Cerebellar nuclear complex (tissue), 1 donor: Measurements from ENCODE around the gene SFI1.
A peak's percentile ranks its signal among the peaks of the same experiment; 100 is the strongest.
"Not testable (repeated sequence)": the region's sequence is repeated elsewhere in the genome, so short reads cannot be mapped to it uniquely, and the experiment has no call there.

Experiments
- DNase-seq, 2 experiments: peaks; one replicate each; lab custom pipeline; 2025; lab: John Stamatoyannopoulos, UW

SFI1 gene, protein sequence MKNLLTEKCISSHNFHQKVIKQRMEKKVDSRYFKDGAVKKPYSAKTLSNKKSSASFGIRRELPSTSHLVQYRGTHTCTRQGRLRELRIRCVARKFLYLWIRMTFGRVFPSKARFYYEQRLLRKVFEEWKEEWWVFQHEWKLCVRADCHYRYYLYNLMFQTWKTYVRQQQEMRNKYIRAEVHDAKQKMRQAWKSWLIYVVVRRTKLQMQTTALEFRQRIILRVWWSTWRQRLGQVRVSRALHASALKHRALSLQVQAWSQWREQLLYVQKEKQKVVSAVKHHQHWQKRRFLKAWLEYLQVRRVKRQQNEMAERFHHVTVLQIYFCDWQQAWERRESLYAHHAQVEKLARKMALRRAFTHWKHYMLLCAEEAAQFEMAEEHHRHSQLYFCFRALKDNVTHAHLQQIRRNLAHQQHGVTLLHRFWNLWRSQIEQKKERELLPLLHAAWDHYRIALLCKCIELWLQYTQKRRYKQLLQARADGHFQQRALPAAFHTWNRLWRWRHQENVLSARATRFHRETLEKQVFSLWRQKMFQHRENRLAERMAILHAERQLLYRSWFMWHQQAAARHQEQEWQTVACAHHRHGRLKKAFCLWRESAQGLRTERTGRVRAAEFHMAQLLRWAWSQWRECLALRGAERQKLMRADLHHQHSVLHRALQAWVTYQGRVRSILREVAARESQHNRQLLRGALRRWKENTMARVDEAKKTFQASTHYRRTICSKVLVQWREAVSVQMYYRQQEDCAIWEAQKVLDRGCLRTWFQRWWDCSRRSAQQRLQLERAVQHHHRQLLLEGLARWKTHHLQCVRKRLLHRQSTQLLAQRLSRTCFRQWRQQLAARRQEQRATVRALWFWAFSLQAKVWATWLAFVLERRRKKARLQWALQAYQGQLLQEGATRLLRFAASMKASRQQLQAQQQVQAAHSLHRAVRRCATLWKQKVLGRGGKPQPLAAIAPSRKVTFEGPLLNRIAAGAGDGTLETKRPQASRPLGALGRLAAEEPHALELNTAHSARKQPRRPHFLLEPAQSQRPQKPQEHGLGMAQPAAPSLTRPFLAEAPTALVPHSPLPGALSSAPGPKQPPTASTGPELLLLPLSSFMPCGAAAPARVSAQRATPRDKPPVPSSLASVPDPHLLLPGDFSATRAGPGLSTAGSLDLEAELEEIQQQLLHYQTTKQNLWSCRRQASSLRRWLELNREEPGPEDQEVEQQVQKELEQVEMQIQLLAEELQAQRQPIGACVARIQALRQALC

DNA sequence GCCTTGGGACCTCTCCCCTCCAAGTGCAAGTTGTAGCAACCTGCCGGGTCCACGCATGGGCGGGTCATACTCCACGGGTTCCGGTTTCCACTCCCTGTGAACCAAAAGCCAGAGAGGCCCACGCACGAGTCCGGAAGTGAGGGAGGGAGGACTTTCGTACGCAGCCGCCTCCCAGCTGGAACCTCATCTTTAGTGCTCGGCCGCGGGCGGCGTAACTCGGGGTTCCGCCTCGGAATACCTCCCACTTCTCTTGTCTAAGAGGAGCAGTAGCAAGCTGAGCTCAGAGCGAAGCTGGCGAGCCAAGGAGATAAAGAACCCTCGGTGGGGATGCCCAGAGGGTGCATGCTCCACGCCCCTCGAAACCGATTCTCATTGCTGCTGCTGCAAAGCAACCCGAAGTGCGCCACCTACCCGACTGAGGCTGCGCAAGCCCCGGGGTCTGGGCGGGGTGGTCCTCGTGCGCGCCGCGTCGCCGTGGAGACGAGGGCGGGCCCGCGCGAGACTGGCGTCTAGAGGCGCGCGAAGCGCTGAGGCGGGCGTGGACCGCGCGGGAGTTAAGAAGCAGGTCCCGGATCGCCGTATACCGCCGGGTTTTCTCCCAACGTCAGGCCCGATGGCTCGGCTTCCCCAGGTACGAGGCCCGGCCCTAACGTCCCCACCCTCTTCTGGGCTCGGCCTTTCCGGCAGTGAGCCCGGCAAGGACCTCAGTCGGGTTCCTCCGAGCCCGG, at the start of gene SFI1:
Gene SFI1 (plus strand): TSS at position 530 of the 728 bp plus-strand sequence. CDS start 11,749 bp downstream, outside the sequence.
- peak; percentile 5 to 72 for DNase-seq

DNA sequence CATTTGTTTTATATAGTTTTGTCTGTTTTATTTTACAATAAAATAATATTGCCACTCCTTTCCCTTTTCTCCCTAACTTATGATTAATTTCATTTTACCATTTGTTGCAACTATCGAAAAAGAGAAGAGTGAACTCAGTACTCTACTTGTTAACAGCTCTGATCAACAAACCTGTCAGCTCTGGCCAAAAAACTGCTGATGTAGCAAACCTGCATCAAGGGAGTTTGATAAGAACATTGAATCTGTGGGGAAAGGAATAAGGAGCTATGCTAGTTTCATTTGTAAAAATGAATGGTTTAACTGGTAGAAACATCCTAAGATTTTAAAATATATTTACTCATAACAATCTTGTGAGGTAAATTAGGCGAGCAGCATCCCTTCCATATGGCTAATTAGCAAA, 49.6 kb upstream of the SFI1 start:
- no peak for DNase-seq

DNA sequence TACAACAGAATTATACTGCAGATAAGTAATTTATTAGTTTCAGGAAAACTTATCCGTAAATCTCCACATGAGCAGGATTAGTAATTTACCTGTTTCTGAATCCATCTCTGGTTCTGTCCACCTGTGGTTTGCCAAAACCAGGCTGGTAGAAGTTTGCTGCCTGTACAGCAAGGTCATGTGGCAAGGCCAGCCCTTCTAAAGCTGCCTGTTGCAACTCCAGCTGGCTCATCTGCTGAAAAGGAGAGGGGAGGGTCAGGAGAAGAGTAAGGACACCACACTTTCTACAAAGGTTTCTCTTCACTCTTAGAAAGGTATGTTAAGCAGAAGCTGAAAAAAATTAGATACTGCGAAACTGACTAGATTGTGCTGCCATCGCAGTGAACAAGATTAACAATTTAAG, 49.0 kb upstream of the SFI1 start:
- DNase-seq: no peak

DNA sequence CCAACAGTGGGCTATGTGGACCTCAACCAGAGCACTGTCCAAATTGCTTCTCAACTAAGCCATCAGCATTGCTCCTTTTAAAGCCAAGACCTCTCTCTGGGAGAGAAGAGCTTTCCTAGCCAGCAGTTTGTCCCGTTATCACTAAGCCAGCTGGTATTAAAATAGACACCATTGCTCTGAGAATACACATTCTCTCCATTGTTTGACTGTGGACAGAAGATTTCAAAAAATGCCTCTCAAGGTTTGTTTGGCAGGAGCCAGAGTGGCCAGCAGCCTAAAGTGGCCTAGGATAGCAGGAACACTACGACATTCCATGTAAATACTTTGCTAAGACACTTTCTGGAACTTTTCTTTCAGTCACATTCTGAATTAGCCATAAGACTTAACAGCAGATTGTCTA, 48.0 kb upstream of the SFI1 start:
- no peak for DNase-seq

DNA sequence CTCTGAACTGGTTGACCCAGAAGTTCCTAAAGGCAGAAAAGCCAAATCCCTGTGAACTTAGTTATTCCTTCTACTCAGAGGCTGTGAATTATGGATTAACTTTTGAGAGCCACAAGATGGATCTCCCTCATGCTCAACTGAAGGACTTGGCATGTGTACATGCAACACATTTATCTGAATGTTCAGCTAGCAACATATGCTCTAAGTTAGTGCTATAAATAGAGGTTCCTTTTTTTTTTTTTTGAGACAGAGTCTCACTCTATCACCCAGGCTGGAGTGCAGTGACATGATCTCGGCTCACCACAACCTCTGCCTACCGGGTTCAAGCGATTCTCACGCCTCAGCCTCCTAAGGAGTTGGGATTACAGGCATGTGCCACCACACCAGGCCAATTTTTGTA, 46.8 kb upstream of the SFI1 start:
- no peak for DNase-seq

DNA sequence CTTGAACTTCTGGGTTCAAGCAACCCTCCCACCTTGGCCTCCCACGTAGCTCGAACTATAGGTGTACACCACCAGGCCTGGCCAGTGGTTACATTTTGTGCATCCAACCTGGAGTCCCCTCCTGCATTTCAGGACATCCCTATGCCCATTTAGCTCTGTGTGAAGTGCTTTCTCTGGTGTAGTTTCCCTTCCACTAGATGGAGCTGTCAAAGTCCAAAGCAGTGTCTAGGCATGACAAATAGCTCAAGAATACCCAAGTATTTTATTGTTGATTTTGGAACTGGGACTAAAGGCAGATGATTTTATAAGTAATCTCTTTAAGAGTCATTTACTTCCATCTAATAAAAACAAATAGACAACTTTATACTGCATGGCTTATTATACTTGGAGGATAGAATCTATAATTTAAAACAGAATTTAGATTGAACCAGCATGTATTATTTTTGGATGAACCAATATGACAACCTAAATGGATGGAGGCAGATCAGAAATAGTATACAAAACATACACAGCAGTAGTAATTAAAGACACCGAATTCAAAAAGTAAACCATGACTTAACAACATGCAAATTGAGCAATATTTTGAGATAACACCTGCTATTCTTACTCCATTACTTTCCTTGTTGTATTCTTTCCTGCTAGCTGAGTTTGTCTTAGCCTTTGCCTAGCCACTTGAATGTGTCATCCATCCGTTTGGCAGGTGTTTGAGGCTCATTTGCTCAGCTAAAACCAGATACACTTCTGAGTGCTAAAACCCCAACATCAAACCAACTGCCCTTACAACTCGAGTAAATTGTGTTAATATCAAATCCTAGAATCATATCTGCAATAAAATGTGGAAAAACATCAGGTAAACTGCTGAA, 44.4 kb upstream of the SFI1 start:
- no peak for DNase-seq

DNA sequence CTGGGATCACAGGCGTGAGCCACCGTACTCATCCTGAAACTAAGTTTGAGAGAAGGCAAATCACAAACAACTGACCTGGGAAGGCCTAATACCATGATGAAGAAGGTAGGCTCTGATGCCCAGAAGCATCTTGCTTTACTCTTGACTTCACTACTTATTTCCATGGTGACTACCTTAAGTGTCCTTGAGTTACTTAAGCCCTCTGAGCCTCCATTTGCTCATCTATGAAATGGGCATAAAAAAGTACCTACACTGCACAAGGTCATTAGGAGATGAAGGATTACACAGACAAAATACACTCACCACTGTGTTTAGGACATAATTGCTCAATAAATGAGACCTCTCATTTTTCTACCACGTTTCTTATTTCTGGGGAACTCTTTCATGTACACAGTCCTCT, 34.6 kb upstream of the SFI1 start:
- no peak for DNase-seq

DNA sequence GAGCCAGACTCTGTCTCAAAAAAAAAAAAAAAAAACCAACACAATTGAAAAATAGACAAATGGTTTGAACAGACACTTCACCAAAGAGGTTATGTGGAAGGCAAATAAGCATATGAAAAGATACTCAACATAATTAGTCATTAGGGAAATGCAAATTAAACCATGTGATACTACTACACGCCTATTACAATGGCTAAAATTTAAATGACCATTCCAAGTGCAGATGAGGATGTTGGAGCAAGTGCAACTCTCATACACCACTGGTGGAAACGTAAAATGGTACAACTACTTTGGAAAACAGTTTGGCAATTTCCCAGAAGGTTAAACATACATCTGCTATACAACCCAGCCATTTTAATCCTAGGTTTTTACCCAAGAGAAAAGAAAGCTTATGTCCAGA, 31.0 kb upstream of the SFI1 start:
- no peak for DNase-seq

DNA sequence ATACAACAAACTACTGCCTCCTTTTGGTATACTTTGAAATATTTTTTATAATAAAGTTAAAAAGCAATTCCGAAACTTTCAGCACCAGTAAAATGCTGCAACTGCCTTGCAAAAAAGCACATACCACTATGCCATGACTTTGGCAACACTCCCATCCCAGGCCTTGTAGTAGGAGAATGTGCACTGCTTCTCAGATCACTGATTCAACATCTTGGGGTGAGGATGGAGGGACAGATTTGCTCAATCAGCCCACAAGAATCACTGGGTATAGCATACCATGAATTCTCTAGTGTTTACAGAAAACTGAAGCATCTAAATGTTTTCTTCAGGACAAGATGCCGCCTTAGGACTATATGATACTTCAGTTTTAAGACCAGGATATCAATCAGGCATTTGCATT, 21.6 kb upstream of the SFI1 start:
- DNase-seq: no peak

DNA sequence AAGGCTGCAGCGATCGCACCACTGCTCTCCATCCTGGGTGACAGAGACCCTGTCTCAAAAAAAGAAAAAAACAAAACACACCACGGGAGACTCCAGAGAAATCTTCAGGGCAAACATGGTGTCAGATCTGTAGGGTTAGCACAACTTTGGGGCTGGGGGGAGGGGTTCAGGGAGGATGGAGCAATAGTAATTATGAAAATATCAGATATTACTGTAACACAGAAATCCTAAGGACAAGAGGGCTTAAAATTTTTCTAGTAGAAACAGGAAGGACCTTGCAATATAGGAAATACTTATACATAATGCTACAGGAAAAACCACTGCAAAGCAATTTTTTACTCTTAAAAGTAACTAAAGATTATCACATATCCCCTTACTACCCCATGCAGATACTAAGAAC, 20.5 kb upstream of the SFI1 start:
- DNase-seq: no peak

DNA sequence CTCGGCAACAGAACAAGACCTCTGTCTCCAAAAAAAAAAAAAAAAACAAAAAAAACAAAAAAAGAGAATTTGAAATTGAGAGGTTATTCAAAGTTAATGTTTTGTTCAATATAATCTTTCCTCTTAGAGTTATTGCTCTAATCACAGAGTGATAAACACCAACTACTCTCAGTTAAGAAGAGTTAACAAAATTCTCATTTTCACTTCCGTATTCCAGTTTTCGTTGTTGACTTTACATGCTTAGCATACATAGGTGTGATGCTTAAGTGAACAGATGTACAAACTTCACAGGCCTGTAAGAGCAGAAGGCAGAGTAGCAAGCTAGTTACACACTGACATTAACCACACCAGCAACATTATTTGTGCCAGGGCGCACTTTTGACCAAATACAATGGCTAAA, 19.0 kb upstream of the SFI1 start:
- no peak for DNase-seq

DNA sequence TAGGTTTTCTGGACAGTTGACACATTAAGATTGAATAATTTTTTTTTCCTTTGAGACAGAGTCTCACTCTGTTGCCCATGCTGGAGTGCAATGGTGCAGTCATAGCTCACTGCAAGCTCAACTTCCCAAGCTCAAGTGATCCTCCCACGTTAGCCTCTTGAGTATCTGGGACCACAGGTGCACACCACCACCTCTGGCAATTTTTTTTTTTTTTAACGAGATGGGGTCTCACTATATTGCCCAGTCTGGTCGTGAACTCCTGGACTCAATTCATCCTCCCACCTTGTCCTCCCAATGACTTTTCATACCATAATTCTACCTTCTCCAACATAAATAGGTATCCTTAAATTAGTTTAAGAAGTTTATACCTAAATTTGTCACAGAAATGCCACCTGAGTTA, 15.2 kb upstream of the SFI1 start:
- no peak for DNase-seq

DNA sequence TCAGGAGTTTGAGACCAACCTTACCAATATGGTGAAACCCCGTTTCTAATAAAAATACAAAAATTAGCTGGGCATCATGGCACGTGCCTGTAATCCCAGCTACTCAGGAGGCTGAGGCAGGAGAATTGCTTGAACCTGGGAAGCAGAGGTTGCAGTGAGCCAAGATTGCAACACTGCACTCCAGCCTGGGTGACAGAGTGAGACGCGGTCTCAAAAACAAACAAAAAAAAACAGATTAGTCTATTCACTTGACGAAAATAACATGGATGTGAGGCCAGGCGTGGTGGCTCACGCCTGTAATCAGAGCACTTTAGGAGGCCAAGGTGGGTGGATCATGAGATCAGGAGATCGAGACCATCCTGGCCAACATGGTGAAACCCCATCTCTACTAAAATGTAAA, 13.9 kb upstream of the SFI1 start:
- DNase-seq: not testable (repeated sequence)

DNA sequence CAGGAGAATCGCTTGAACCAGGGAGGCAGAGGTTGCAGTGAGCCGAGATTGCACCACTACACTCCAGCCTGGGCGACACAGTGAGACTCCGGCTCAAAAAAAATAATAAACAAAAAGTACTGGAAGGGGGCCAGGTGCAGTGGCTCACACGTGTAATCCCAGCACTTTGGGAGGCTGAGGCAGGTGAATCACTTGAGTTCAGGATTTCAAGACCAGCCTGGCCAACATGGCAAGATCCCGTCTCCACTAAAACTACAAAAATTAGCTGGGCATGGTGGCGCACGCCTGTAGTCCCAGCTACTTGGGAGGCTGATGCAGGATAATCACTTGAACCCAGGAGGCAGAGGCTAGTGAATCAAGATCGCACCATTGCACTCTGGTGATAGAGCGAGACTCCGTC, 10.0 kb upstream of the SFI1 start:
- DNase-seq: not testable (repeated sequence)

DNA sequence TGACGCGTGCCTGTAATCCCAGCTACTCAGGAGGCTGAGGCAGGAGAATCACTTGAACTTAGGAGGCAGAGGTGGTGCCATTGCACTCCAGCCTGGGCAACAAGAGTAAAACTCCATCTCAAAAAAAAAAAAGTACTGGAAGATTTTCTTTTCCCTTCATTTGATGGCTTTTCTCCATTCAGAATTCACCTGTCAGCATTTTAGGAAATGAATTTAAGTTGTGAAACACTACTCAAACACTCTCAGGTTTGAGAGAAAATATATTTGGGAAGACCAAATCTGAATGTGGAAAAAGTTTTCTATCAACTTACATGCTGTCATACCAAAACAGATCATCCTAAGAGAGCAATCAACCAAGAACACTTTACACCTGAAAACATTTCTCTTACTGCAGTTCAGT, 9.4 kb upstream of the SFI1 start:
- no peak for DNase-seq

DNA sequence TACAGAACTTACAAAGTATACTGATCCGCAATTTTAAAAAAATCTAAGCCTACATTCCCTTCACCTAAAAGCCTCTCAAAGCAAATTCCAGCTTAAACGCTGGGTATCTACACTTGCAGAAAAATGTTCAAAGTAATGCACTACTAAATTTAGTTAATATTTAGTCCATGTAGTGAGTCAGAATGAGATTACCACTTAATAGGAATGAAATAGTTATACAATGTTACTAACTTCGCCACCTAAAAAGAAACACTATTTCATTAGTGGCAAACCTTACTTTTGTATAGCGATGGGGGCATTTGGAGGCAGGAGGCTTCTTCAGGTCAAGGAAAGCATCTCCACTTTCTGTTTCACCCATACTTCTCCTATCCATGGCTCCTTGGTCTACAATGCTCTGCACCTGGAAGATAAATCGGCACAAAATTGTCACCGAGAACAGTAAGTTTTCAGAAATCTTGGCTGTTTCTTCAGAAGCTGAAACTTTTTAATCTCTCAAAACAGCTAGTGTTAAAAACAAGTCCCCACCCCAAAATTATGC, 7.9 kb upstream of the SFI1 start:
- no peak for DNase-seq

DNA sequence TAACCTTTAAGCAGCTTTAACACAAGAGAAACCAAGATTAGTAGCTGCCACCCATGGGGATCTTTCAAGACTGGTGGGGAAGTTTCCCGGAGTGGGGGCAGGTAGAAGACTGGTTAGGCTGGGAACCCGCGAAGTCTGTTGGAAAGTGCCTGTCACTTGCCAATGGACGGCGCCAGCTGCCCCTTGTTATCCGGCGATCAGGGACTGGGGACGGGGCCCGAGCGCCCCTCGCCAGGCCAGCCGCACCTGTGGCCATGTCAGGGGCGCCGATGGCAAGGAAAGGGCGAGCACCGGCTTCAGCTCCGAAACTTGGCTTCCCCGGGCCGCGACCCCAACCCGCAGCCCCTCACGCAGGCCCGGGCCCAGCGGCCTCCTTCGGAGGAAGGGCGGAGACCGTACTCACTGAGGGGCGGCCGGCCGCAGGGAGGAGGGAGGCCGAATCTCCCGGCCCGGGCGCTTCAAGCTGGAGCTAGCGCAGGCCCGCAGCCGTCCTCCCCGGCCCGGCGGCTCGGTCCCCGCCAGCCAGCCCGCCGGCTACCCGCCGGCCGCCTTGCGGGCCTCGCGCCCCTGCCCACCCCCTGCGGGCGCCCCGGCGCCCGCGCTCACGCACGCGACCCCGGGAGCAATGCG, 7.2 kb upstream of the SFI1 start:
- DNase-seq: no peak

DNA sequence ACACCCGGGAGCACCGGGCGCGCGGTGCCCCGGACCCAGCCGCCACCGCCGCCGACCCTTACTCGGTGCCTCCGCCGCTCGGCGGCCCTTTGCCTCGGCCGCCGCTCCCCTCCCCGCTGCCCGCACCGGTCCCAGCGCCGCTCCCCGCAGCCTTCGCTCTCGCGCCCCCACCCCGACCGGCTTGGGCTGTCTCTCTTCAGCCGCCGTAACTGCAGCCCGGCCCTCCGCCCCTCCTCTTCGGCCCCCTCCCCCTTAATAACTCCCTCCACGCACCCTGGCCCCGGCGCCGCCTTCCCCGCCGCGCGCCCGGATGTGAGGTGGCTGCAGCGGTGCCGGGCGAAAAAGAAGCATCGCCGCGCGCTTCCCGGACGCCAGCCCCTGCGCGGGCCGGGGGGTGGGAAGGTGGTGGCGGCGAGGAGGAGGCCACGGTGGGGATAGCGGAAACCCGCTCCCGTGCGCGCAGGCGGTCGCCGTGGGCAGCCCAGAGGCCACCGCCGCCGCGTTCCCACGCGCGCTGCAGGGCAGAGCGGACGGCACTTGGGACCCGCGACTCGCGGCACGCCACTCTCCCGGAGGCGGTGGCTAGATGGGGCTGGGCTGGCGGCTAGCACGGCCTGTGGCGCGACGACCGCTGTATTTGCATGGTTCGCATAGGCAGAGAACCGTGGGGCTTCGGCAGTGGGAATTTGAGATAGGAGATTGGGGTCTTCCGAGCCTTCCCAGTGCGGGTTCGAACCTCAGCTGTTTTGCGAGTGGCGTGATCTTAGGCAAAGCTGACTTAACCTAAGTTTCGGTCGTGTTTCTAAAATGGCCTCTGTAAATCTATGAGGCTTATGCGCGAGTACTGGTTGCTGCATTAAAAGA, 6.5 kb upstream of the SFI1 start, which contains the start of gene EIF4ENIF1:
Gene EIF4ENIF1 (minus strand): TSS at position 211 of the 864 bp plus-strand sequence. CDS start 1,124 bp downstream, outside the sequence.
- peak in 1 of 2 experiments; percentile 8 for DNase-seq

DNA sequence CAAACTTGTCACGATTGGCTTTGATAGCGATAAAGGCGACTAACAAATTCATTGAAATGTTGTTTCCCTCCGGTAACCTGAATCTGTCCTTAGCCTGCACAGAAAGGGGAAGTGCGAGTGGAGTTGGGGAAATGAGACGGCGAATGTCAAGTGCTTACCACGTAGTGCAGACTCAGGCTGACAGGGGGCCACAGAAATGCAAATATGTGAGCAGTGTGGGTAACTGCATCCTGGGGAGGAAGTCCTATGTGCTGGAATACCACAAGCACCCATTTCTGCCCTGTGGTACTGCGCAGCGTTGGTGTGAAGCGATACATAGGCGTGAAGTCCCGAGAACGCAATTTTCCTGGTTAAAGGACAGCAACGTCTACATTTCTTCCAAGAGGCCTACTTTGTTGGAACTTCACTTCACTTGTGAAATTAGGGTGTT, 5.8 kb upstream of the SFI1 start:
- peak in 1 of 2 experiments; percentile 28 for DNase-seq
